ENCODE measurements around the gene KRTAP17-1. TPM values are rescaled to one million over a fixed set of nuclear protein-coding genes. Genes with fewer than 3 reads are reported as not detected.
"Not testable (repeated sequence)": the region's sequence is repeated elsewhere in the genome, so short reads cannot be mapped to it uniquely, and the experiment has no call there.

Gene KRTAP17-1
- total RNA-seq, 2 experiments from 2014 or later, result not detected

GRCh38 chr17:41301204-41301790 lies 14.2 kb downstream of the KRTAP17-1 start:
- Mint-ChIP-seq H3K4me1 (peaks cover 5% of the 10 kb centered on the region), H3K36me3 (ENCODE audit: low read depth) (no peaks in the 10 kb centered on the region), H3K27me3 (no peaks in the 10 kb centered on the region), H3K4me3 (no peak overlapping the region), H3K27ac (no peak overlapping the region), H3K9me3 (ENCODE audit: low read depth) (no peaks in the 10 kb centered on the region)
- intact Hi-C loops (cut with DNase I, micrococcal nuclease), result no loop called here
- ATAC-seq (no peak), DNase-seq (no peak)
- CTCF ChIA-PET, result no interaction called here
- POLR2A ChIA-PET, result no interaction called here

GRCh38 chr17:41298458-41299135 lies 16.9 kb downstream of the KRTAP17-1 start:
- H3K36me3 Mint-ChIP-seq (ENCODE audit: low read depth), result no peaks in the 10 kb centered on the region
- ChIA-PET CTCF (no interaction called here), POLR2A (no interaction called here)
- no peak for ATAC-seq
- intact Hi-C loops (cut with DNase I, micrococcal nuclease), result no loop called here
- H3K9me3 Mint-ChIP-seq (ENCODE audit: low read depth), result no peaks in the 10 kb centered on the region
- no peak for DNase-seq
- H3K27me3 Mint-ChIP-seq, result no peaks in the 10 kb centered on the region
- H3K4me1 Mint-ChIP-seq, result peaks cover 5% of the 10 kb centered on the region
- no peak overlapping the region for H3K4me3 Mint-ChIP-seq
- no peak overlapping the region for H3K27ac Mint-ChIP-seq

- Mint-ChIP-seq H3K27me3 (no peaks in the 10 kb centered on the region), H3K27ac (no peak overlapping the region), H3K4me1 (peaks cover 5% of the 10 kb centered on the region), H3K36me3 (ENCODE audit: low read depth) (no peaks in the 10 kb centered on the region), H3K9me3 (ENCODE audit: low read depth) (no peaks in the 10 kb centered on the region), H3K4me3 (no peak overlapping the region)
- POLR2A ChIA-PET, result no interaction called here
- ATAC-seq (no peak), DNase-seq (no peak)
- intact Hi-C loops (cut with DNase I, micrococcal nuclease), result no loop called here
- CTCF ChIA-PET, result no interaction called here
Measured at GRCh38 chr17:41296846-41297245, 18.7 kb downstream of the KRTAP17-1 start.

- H3K36me3 Mint-ChIP-seq (ENCODE audit: low read depth), result no peaks in the 10 kb centered on the region
- ChIA-PET CTCF (no interaction called here), POLR2A (no interaction called here)
- no peak overlapping the region for H3K27ac Mint-ChIP-seq
- intact Hi-C loops (cut with DNase I, micrococcal nuclease), result no loop called here
- H3K9me3 Mint-ChIP-seq (ENCODE audit: low read depth), result no peaks in the 10 kb centered on the region
- H3K4me1 Mint-ChIP-seq, result no peaks in the 10 kb centered on the region
- H3K4me3 Mint-ChIP-seq, result no peak overlapping the region
- H3K27me3 Mint-ChIP-seq, result no peaks in the 10 kb centered on the region
- DNase-seq (no peak), ATAC-seq (no peak)
Measured at GRCh38 chr17:41294016-41294415, 21.5 kb downstream of the KRTAP17-1 start.

GRCh38 chr17:41287050-41287449 lies 28.5 kb downstream of the KRTAP17-1 start:
- no peak for DNase-seq
- POLR2A ChIA-PET, result no interaction called here
- H3K27me3 Mint-ChIP-seq, result no peaks in the 10 kb centered on the region
- intact Hi-C loops (cut with DNase I, micrococcal nuclease), result no loop called here
- CTCF ChIA-PET, result interaction anchor here (0.8 kb wide), 1 partner anchor 206 kb away, joined by 4 read pairs; no protein-coding TSS in a partner anchor
- no peak overlapping the region for H3K27ac Mint-ChIP-seq
- no peaks in the 10 kb centered on the region for H3K9me3 Mint-ChIP-seq (ENCODE audit: low read depth)
- H3K4me3 Mint-ChIP-seq, result no peak overlapping the region
- no peak for ATAC-seq
- H3K4me1 Mint-ChIP-seq, result peaks cover 14% of the 10 kb centered on the region
- H3K36me3 Mint-ChIP-seq (ENCODE audit: low read depth), result no peaks in the 10 kb centered on the region

- CTCF ChIA-PET, result no interaction called here
- Mint-ChIP-seq H3K4me3 (no peak overlapping the region), H3K4me1 (peaks cover 14% of the 10 kb centered on the region), H3K27me3 (no peaks in the 10 kb centered on the region), H3K36me3 (ENCODE audit: low read depth) (no peaks in the 10 kb centered on the region), H3K9me3 (ENCODE audit: low read depth) (no peaks in the 10 kb centered on the region), H3K27ac (no peak overlapping the region)
- DNase-seq (no peak), ATAC-seq (no peak)
- intact Hi-C loops (cut with DNase I, micrococcal nuclease), result no loop called here
- POLR2A ChIA-PET, result no interaction called here
Measured at GRCh38 chr17:41284546-41284945, 31.0 kb downstream of the KRTAP17-1 start.

GRCh38 chr17:41284043-41284442 lies 31.5 kb downstream of the KRTAP17-1 start:
- ATAC-seq (no peak), DNase-seq (no peak)
- Mint-ChIP-seq H3K36me3 (ENCODE audit: low read depth) (no peaks in the 10 kb centered on the region), H3K27ac (no peak overlapping the region), H3K27me3 (no peaks in the 10 kb centered on the region), H3K4me1 (peaks cover 14% of the 10 kb centered on the region), H3K9me3 (ENCODE audit: low read depth) (no peaks in the 10 kb centered on the region), H3K4me3 (no peak overlapping the region)
- intact Hi-C loops (cut with DNase I, micrococcal nuclease), result no loop called here
- ChIA-PET POLR2A (interaction anchor here (0.7 kb wide), 1 partner anchor 74 kb away, joined by 4 read pairs; no protein-coding TSS in a partner anchor), CTCF (no interaction called here)

- no peak overlapping the region for H3K4me3 Mint-ChIP-seq
Measured at GRCh38 chr17:41278176-41278955, 37.1 kb downstream of the KRTAP17-1 start.

GRCh38 chr17:41275648-41276190 lies 39.8 kb downstream of the KRTAP17-1 start, which contains the start of gene KRTAP9-7:
TSS of gene KRTAP9-7 (plus strand) at chr17:41275698. CDS start at chr17:41275698, 0 bp downstream.
- ATAC-seq; DNase-seq; H3K27ac Mint-ChIP-seq; H3K27me3 Mint-ChIP-seq; POLR2A ChIA-PET; H3K36me3 Mint-ChIP-seq (ENCODE audit: low read depth); H3K9me3 Mint-ChIP-seq (ENCODE audit: low read depth); H3K4me3 Mint-ChIP-seq; H3K4me1 Mint-ChIP-seq: not testable (repeated sequence)
- intact Hi-C loops (cut with DNase I, micrococcal nuclease), result loop anchor here in 1 of 2 experiments (1.0 kb wide), 1 partner anchor 14 kb away; no protein-coding TSS in a partner anchor
- CTCF ChIA-PET, result interaction anchor here (0.7 kb wide), 1 partner anchor 1943 kb away, joined by 4 read pairs; no protein-coding TSS in a partner anchor

More at GRCh38 chr17:41278176-41278955, 37.1 kb downstream of the KRTAP17-1 start:
- Mint-ChIP-seq H3K9me3 (ENCODE audit: low read depth) (no peaks in the 10 kb centered on the region), H3K36me3 (ENCODE audit: low read depth) (no peaks in the 10 kb centered on the region), H3K4me1 (no peaks in the 10 kb centered on the region), H3K27me3 (peaks cover 8% of the 10 kb centered on the region), H3K27ac (no peak overlapping the region)
- ChIA-PET POLR2A (no interaction called here), CTCF (no interaction called here)
- DNase-seq (no peak), ATAC-seq (no peak)
- intact Hi-C loops (cut with DNase I, micrococcal nuclease), result no loop called here

- ChIA-PET POLR2A (no interaction called here), CTCF (no interaction called here)
- DNase-seq (no peak), ATAC-seq (no peak)
- intact Hi-C loops (cut with DNase I, micrococcal nuclease), result no loop called here
- H3K4me3 Mint-ChIP-seq, result no peak overlapping the region
- no peaks in the 10 kb centered on the region for H3K4me1 Mint-ChIP-seq
- no peaks in the 10 kb centered on the region for H3K9me3 Mint-ChIP-seq (ENCODE audit: low read depth)
- no peak overlapping the region for H3K27ac Mint-ChIP-seq
- H3K27me3 Mint-ChIP-seq, result peaks cover 7% of the 10 kb centered on the region
- H3K36me3 Mint-ChIP-seq (ENCODE audit: low read depth), result no peaks in the 10 kb centered on the region
Measured at GRCh38 chr17:41271858-41272257, 43.7 kb downstream of the KRTAP17-1 start.

GRCh38 chr17:41271323-41271722 lies 44.2 kb downstream of the KRTAP17-1 start:
- H3K4me1 Mint-ChIP-seq; POLR2A ChIA-PET; H3K27me3 Mint-ChIP-seq; intact Hi-C loops (cut with DNase I, micrococcal nuclease); CTCF ChIA-PET; H3K9me3 Mint-ChIP-seq (ENCODE audit: low read depth); H3K36me3 Mint-ChIP-seq (ENCODE audit: low read depth); H3K27ac Mint-ChIP-seq; ATAC-seq; H3K4me3 Mint-ChIP-seq; DNase-seq: not testable (repeated sequence)

All from activated CD4-positive, alpha-beta T cell treated with anti-CD3 and anti-CD28 coated beads for 36 hours (primary cell).